Loucy (cell line): ENCODE data around the gene PTPRK.

Experiments
- EZH2phosphoT487 ChIP-seq: fragments of 200-600 bp; IDR thresholded peaks from 2 replicates; pipeline ENCODE4 v1.6.1; 2018; ENCODE audit warnings: antibody characterized with exemption, mild to moderate bottlenecking, moderate library complexity, borderline replicate concordance
- TF ChIP-seq, protein P1 (sequence below): fragments of 200-600 bp; sonication (generic); conservative IDR thresholded peaks from 2 replicates; pipeline ENCODE4 v1.5.1; 2014; ENCODE audit warnings: mild to moderate bottlenecking, antibody characterized with exemption, low read length

DNA sequence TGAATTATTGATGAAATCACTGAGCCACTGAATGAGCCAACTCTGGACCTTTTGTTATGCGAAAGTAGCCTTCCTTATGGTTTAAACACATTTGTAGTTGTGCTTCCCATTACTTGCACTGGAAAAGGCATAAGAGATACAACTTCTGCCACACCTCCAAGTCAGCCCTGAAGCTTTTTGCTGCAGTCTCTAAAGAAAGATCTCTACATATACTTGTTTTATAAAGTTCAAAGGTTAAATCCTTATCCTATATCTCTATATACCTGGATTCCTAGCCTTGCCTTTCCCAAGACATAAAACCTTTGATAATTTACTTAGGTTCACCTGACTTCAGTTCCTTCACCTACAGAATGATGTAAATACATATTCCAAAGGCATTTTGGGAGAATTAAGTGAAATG is 132.0 kb downstream of the PTPRK start:
- TF ChIP-seq EZH2phosphoT487, result no peak
- TF ChIP-seq, protein P1, sequence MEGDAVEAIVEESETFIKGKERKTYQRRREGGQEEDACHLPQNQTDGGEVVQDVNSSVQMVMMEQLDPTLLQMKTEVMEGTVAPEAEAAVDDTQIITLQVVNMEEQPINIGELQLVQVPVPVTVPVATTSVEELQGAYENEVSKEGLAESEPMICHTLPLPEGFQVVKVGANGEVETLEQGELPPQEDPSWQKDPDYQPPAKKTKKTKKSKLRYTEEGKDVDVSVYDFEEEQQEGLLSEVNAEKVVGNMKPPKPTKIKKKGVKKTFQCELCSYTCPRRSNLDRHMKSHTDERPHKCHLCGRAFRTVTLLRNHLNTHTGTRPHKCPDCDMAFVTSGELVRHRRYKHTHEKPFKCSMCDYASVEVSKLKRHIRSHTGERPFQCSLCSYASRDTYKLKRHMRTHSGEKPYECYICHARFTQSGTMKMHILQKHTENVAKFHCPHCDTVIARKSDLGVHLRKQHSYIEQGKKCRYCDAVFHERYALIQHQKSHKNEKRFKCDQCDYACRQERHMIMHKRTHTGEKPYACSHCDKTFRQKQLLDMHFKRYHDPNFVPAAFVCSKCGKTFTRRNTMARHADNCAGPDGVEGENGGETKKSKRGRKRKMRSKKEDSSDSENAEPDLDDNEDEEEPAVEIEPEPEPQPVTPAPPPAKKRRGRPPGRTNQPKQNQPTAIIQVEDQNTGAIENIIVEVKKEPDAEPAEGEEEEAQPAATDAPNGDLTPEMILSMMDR, result no peak
